EL (cell line): ENCODE data around the gene SFSWAP.
A peak's percentile ranks its signal among the peaks of the same experiment; 100 is the strongest.
"Not testable (repeated sequence)": the region's sequence is repeated elsewhere in the genome, so short reads cannot be mapped to it uniquely, and the experiment has no call there.

ENCODE experiments used
- DNase-seq: peaks from one replicate; pipeline ENCODE4 v3.0.0-alpha.2; 2016

Gene SFSWAP

DNA sequence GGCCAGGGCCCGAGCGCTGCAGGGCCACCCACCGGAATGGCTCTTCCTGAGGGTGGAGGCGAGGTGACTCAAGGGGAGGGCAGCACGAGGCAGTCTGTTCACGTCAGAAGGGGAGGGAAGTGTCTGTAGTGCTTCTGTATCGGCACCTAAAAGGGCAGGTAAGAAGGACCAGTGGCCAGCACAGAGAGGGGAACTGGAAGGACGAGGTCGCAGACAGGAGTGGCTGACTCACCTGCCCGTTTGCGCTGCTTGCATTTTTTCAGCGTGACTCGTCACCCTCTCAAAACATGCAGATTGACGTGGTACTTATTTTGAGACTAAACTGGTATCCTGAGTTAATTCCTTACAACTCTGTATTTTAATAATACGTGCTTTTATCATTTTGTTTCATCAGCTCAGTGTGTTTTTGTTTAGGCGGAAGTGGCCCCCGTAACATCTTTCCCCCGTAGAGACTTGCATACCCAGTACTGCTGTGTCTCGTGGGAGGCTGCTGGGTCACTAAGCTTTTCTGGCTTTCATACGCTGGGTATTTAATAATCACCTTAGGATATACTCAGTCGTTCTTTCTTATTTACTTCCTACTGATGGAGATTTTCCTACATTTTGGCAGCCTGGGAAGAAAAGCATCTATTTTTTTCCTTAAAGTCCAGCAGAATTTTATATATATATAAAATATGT is 26.4 kb downstream of the SFSWAP start:
- DNase-seq, result peak; percentile 74

DNA sequence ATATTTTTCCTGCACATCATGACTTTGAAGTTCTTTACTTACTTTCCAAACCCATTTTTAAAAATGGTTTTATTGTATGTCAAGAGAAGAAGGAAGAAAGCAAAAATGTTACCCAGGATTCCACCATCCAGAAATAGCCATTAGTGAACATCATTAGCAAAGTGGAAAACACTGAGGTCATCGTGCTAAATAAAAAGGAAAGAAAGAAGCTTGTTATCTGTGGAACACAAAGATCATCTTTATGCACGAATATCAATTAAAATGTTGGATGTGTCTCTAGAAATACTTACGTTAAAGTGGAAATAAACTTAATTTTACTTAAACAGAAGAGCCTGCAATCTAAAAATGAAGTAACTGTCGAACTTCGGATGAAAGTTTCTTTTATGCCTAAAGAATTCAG is 27.3 kb downstream of the SFSWAP start:
- DNase-seq, result no peak

DNA sequence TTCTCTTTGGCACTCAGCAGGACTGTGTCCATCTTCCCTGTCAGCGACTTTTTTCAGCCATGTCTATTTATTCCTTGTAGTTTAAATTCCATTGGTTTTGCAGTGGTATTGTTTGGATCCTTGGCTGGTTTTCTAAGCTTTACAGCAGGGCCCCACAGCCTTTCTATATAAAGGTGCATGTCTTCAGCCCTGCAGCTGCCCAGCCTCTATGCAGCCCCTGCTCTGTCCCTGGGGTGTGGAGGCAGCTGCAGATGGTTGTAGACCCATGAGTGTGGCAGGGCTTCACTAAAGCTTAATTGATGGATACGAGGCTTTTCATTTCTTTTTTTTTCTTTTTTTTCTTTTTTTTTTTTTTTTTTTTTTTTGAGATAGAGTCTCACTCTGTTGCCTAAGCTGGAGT is 29.7 kb downstream of the SFSWAP start:
- no peak for DNase-seq

- DNase-seq, result not testable (repeated sequence)
Measured at GRCh38 chr12:131742761-131743160, 31.9 kb downstream of the SFSWAP start.

DNA sequence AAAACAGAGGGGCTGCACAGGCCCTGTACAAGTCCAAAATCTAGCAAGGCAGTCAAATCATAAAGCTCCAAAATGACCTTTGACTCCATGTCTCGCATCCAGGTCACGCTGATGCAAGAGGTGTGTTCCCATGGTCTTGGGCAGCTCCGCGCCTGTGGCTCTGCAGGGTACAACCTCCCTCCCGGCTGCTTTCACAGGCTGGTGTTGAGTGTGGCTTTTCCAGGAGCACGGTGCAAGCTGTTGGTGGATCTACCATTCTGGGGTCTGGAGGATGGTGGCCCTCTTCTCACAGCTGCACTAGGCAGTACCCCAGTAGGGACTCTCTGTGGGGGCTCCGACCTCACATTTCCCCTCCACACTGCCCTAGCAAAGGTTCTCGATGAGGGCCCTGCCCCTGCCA is 32.5 kb downstream of the SFSWAP start:
- not testable (repeated sequence) for DNase-seq

- not testable (repeated sequence) for DNase-seq
Measured at GRCh38 chr12:131743880-131744279, 33.0 kb downstream of the SFSWAP start.

DNA sequence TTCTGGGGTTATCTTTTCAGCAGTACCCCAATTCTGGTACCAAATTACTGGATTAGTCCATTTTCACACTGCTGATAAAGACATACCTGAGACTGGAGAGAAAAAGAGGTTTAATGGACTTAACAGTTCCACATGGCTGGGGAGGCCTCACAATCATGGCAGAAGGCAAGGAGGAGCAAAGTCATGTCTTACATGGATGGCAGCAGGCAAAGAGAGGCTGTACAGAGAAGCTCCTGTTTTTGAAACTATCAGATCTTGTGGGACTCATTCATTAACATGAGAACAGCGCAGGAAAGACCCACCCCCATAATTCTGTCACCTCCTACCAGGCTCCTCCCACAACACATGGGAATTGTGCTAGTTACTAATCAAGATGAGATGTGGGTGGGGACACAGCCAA is 33.8 kb downstream of the SFSWAP start:
- not testable (repeated sequence) for DNase-seq

DNA sequence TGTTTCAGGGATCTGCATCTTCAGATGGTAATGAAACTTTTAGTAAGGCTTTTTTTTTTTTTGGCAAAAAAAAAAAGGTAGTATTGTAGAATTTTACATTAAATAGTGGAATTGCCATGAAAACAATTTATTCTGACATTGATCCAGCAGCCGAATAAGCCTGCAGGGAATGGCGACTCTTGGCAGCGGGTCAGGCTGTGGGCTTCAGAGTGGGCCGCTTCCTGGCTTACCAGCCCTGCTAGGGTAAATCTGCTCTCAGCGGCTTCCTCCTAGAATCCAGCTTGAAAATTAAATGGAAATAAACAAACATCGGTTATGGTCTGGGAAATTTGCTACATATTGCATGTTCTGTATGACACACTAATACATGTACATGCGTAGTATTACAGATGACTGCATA is 34.8 kb downstream of the SFSWAP start:
- DNase-seq, result no peak

DNA sequence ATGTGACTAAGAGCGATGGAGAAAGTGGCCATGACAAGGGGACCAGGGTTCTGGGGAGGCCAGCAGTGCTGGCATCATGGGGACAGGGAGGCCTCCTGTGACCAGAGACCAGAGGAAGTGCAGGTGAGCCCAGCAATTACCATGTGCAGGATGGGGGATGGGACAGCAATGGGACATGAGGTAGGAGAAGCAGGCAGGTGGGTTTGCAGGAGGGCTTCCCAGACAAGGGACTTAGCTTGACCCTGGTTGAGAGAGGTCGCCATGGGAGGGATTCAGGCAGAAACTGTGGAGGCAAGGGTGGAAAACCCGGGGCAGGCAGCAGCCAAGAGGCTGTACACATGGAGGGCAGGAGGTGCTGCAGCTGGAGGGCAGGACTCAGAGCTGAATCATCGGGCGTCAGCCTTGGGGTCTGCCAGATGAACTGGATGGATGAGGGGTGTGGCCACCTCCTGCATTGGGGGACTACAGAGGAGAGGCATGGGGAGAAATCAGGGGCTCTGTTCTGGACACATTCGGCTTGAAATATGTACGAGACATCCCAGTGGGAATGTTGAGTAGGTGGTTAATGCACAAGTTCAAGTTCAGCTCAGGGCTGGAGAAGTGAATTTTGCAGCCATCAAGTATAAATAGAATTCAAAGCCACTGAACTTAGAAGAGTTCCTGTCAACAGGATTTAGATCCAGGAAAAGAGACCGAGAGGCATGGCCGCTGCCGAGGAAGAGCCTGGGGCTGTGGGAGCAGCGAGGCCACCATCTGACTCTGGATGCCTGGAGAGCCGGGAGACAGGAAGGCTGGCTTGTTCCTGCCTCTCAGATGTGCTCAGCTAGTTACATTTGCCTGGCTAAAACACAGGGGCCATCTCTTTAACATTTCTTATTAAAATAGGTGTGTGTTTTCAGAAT is 36.6 kb downstream of the SFSWAP start:
- DNase-seq, result peak; percentile 3

DNA sequence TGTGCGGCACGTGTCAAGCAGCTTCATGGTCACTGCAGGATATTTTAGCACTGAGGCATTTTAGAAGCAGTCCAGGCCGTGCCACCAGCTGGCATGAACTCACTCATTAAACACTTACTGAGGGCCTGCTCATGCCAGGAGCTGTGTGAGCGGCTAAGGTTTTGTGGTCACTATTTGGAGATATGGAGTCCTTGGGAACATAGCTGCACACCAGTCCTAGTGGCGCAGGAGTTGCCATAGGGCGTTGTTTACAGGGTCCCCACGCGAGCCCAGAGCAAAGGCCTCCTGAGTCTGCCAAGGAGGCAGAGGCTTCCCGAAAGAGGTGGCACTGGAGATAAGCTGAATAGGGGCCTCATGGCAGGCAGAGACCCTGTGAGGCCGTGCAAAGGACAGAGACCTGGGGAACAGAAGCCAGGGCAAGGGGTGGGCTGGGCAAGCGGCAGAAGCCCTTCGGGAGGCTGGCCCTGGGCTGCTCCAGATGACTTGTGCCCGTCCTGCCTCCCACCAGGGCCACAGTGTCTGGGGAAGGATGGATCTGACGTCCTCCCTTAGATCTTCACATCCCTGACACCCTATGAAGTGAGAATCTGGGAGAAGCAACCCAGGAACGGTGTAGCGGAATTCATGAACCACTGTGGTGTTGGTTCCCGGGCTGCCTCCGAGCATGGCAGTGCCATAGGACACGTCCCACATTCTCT is 38.9 kb downstream of the SFSWAP start:
- DNase-seq, result no peak

DNA sequence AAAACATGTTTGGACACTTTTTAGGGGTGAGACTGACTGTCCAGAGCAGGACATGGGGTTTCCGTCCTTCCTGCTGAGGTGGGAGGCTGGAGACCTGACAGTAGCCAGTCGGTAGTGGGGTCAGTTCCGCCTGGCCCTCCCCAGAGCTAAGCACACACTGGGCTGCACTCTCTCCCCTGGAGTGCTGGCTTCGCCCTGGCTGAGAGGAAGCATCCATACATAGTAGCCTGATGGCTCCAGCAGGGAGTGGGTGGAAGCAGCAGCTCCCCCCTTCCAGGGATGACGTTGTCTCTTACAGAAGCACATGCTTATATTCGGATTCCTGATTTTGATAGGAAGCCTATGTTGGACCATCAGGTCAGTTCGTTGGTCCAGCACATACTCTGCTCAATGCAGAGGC is 40.4 kb downstream of the SFSWAP start:
- DNase-seq, result no peak

GRCh38 chr12:131752451-131752850 is 41.6 kb downstream of the SFSWAP start:
- no peak for DNase-seq

DNA sequence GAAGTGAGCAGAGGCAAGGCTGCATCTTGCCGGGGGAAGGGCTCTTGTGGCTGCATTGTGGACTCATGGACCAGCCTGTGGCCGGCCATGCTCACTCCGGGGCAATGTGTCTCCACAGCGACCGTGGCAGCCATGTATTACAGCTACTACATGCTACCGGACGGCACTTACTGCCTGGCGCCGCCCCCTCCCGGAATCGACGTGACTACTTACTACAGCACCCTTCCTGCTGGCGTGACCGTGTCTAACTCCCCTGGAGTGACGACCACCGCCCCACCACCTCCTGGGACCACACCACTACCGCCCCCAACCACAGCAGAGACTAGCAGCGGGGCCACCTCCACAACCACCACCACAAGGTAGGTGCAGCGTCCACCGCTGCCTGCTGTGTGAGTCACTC is 42.1 kb downstream of the SFSWAP start:
- no peak for DNase-seq

DNA sequence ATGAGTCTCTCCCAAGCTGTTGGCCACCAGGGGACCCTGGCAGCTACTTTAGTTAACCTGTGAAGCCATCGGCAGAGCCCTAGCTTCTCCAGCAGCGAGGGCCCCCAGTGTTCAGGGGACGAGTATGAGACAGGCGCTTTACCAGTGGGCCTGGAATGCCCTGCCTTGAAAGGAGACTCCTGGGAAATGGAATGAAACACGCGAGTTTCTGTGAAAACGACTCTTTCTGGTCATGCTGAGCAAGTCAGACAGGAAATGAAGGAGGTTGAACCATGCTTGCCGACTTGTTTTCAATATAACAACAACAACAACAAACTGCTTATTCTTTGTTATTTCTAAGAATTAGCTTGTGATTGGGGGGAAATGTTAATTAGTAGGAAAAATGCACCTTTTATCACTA is 42.9 kb downstream of the SFSWAP start:
- no peak for DNase-seq

DNA sequence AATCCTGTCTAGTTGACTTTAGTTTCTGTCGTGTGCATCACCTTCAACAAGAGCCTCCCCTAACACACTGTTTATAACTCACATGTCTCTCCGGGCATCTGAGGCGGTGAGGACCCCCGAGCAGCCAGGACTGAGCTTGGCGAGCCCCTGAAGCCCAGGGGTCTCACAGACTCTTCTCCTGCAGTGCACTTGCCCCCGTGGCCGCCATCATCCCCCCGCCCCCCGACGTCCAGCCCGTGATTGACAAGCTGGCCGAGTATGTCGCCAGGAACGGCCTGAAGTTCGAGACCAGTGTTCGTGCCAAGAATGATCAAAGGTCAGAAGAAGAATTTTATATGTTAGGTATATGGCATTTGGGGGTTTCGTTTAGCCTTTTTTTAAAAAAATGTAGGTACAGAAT is 43.3 kb downstream of the SFSWAP start:
- DNase-seq, result no peak

- peak; percentile 9 for DNase-seq
Measured at GRCh38 chr12:131755305-131756113, 44.6 kb downstream of the SFSWAP start.

- DNase-seq, result no peak
Measured at GRCh38 chr12:131756441-131756840, 45.6 kb downstream of the SFSWAP start.

GRCh38 chr12:131757111-131757510 is 46.2 kb downstream of the SFSWAP start:
- no peak for DNase-seq

- DNase-seq, result no peak
Measured at GRCh38 chr12:131758016-131758739, 47.3 kb downstream of the SFSWAP start.

DNA sequence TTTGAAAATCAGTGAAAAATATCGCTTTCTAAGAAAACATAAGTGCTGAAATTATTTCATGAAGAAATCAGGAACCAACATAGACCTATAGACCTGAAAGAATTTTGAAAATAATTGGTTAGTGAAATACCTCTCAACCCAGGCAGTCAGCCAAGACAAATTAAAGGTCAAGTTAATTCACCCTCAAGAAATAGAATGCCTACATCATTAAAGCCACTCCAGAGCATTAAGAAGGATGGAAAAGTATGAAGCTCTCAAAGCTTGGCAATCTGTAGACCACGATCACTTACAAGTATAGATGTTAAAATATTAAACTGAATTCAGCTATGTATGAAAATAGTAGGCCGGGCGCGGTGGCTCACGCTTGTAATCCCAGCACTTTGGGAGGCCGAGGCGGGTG is 48.3 kb downstream of the SFSWAP start:
- no peak for DNase-seq

DNA sequence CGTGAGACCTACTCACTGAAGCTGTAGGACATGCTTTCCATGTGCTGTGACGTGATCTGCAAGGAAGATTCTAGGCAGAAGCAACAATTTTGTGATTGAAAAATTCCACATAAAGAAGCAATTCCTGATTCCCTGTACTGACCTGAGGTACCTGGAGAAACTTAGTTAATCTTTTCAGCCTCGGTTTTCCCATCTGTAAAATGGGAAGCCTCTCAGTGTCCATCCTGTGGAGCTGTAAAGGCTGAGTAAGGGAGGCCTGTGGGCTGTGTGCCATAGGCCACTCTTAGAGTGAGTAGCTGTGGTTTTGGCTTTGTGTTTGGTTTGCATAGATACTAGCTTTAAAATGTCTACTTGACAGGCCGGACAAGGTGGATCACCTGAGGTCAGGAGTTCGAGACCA is 50.7 kb downstream of the SFSWAP start:
- DNase-seq, result no peak

GRCh38 chr12:131764738-131765137 is 53.8 kb downstream of the SFSWAP start:
- no peak for DNase-seq
